AG04450 (cell line): Measurements from ENCODE around the gene PAX5. TPM values are rescaled to one million over a fixed set of nuclear protein-coding genes. Genes with fewer than 3 reads are reported as not detected.
"Not testable (repeated sequence)": the region's sequence is repeated elsewhere in the genome, so short reads cannot be mapped to it uniquely, and the experiment has no call there.

ENCODE experiments used
- CTCF ChIA-PET: fragments of 300-600, 350-600 bp; formaldehyde crosslinking; extraction: SDS; loops from one replicate; lab custom pipeline; 2022; ENCODE audit warnings: antibody characterized with exemption, inconsistent platforms; lab: Charles Lee
- POLR2A ChIA-PET: fragments of 350-600 bp; formaldehyde crosslinking; extraction: SDS; loops from one replicate; lab custom pipeline; 2021; ENCODE audit warnings: antibody characterized with exemption, inconsistent platforms; lab: Yijun Ruan, JAX
- DNase-seq: peaks from one replicate; pipeline ENCODE4 v3.0.0-alpha.2; 2011; ENCODE audit warnings: low read depth, low spot score
- H3K27ac ChIP-seq: one replicate; pipeline ENCODE4 v1.5.1; 2012; ENCODE audit warnings: low read depth, low read length, control low read depth
- H3K27me3 ChIP-seq: one replicate; pipeline ENCODE4 v1.6.0; 2012; ENCODE audit warnings: low read length; ENCODE audit not compliant: control insufficient read depth, insufficient read depth
- H3K4me3 ChIP-seq: 2 replicates; pipeline ENCODE4 v1.5.1; 2011; ENCODE audit warnings: mild to moderate bottlenecking, low read depth, low read length, control low read depth
- H3K9me3 ChIP-seq: 2 replicates; pipeline ENCODE4 v1.5.1; 2012; ENCODE audit warnings: low read length; ENCODE audit not compliant: control insufficient read depth, insufficient read depth
- polyA plus RNA-seq: library from polyadenylated mRNA; depleted of rRNA; stranded (reverse); fragments of >200 nt; gene quantifications from 2 replicates; pipeline ENCODE4 v1.2.3, GENCODE V29; 2011
- TF ChIP-seq, protein P1 (sequence below): IDR thresholded peaks from 2 replicates; pipeline ENCODE4 v1.5.1; 2011; ENCODE audit warnings: low read depth, low read length, control low read depth, inconsistent platforms

Gene PAX5
- polyA plus RNA-seq, 1 experiment: not detected

DNA sequence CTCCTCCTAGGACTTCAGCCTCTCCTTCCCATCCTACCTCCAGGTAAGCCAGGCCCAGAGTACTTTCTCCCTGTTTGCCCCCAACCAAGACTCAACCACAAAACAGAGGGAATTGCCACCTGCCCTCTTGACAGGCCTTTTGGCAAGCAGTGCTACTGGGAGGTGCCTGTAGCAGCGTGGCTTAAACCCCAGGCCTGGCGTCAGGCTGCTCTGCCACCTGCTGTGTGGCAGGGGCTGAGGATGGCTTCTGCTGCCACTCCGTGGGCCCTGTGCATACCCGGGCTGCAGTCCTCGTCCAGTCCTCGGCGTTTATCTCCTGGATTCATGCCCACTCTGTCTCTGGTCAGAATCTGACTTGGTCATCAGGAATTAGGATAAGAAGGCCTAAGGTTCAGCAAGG lies 163.1 kb downstream of the PAX5 start:
- no peaks in the 10 kb centered on the region for H3K9me3 ChIP-seq
- CTCF ChIA-PET: no interaction called here
- H3K27ac ChIP-seq: no peak overlapping the region
- H3K27me3 ChIP-seq: peaks cover 28% of the 10 kb centered on the region
- TF ChIP-seq, protein P1, sequence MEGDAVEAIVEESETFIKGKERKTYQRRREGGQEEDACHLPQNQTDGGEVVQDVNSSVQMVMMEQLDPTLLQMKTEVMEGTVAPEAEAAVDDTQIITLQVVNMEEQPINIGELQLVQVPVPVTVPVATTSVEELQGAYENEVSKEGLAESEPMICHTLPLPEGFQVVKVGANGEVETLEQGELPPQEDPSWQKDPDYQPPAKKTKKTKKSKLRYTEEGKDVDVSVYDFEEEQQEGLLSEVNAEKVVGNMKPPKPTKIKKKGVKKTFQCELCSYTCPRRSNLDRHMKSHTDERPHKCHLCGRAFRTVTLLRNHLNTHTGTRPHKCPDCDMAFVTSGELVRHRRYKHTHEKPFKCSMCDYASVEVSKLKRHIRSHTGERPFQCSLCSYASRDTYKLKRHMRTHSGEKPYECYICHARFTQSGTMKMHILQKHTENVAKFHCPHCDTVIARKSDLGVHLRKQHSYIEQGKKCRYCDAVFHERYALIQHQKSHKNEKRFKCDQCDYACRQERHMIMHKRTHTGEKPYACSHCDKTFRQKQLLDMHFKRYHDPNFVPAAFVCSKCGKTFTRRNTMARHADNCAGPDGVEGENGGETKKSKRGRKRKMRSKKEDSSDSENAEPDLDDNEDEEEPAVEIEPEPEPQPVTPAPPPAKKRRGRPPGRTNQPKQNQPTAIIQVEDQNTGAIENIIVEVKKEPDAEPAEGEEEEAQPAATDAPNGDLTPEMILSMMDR: no peak
- no peak overlapping the region for H3K4me3 ChIP-seq
- no peak for DNase-seq
- POLR2A ChIA-PET: no interaction called here

DNA sequence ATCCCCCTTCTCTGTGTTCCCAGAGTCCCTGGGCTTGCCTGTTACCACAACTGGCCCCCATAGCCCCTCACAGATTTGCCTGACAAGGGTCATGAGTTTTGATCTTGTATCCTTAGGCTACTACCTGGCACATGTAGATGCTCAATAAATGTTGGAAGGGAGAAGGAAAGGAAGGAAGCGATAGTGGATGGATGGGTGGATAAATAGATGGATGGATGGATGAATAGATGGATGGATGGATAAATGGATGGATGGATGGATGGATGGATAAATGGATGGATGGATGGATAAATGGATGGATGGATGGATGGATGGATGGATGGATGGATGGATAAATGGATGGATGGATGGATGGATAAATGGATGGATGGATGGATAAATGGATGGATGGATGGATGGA lies 164.5 kb downstream of the PAX5 start:
- POLR2A ChIA-PET, CTCF ChIA-PET: not testable (repeated sequence)
- peaks cover 26% of the 10 kb centered on the region for H3K27me3 ChIP-seq

GRCh38 chr9:36868586-36869282 lies 165.3 kb downstream of the PAX5 start:
- ChIA-PET CTCF (no interaction called here), POLR2A (no interaction called here)
- DNase-seq: no peak

More for the DNA sequence above, 164.5 kb downstream of the PAX5 start:
- not testable (repeated sequence) for H3K9me3 ChIP-seq, H3K27ac ChIP-seq, H3K4me3 ChIP-seq, DNase-seq

DNA sequence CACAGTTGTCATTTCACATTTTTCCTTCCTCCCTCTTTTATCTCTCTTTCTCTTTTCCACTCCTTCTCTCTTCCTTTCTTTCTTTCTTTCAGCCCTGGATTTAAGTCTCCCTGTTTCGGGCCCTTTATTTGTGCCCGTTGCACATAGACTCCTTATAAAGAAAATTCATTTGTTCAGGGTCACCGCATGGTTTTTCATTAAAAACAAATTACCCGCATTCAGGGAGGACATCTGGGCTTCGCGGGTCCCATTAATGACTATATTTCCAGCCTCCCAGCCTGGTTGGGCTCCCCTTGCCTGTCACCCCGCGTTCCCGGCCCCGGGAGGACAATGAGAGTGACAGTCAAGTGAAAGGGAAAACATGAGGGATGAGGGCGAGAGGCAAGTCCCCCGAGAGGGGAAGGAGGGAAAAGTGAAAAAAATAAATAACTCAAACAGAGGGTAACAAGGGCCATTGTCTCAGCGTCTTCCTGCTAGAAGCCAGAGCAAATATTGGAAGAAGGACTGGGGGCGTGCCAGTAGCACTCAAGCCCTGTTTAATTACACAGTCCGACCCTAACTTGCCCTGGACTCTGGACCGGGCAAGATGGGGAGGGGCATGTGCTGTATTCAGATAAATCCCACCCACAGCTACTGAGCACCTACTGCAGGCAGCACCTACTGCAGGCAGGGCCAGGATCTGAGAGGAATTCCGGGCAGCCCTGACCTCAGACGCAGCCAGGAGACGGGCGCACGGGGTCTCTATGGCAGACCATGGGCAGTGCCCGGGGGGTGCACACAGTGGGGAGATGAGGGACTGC lies 166.2 kb downstream of the PAX5 start:
- ChIA-PET CTCF (no interaction called here), POLR2A (no interaction called here)
- H3K27ac ChIP-seq: no peak overlapping the region
- H3K9me3 ChIP-seq: no peaks in the 10 kb centered on the region
- TF ChIP-seq, protein P1: no peak
- H3K27me3 ChIP-seq: peaks cover 38% of the 10 kb centered on the region
- no peak overlapping the region for H3K4me3 ChIP-seq
- DNase-seq: no peak

More at GRCh38 chr9:36868586-36869282, 165.3 kb downstream of the PAX5 start:
- TF ChIP-seq, protein P1: no peak
- Histone ChIP-seq H3K27me3 (peaks cover 33% of the 10 kb centered on the region), H3K27ac (no peak overlapping the region), H3K4me3 (no peak overlapping the region), H3K9me3 (no peaks in the 10 kb centered on the region)

- TF ChIP-seq, protein P1: no peak
- no peak for DNase-seq
- Histone ChIP-seq H3K27ac (no peak overlapping the region), H3K9me3 (no peaks in the 10 kb centered on the region), H3K4me3 (no peak overlapping the region), H3K27me3 (peaks cover 41% of the 10 kb centered on the region)
- ChIA-PET POLR2A (no interaction called here), CTCF (no interaction called here)
Observed at GRCh38 chr9:36867241-36867640, 166.8 kb downstream of the PAX5 start.
